Ishikawa (cell line): ENCODE data around the gene PRR20G.

Experiments used
- CEBPB ChIP-seq: IDR thresholded peaks from 2 replicates; pipeline ENCODE4 v1.6.1; 2012
- EGR1 ChIP-seq: IDR thresholded peaks from 2 replicates; pipeline ENCODE4 v1.6.1; 2012
- NFIC ChIP-seq: IDR thresholded peaks from 2 replicates; pipeline ENCODE4 v1.6.1; 2012
- RAD21 ChIP-seq: IDR thresholded peaks from 2 replicates; pipeline ENCODE4 v1.6.1; 2012; ENCODE audit warnings: low read depth
- TAF1 ChIP-seq: IDR thresholded peaks from 2 replicates; pipeline ENCODE4 v1.6.1; 2012; ENCODE audit warnings: low read depth, mild to moderate bottlenecking
- TEAD4 ChIP-seq: IDR thresholded peaks from 2 replicates; pipeline ENCODE4 v1.6.1; 2012
- USF1 ChIP-seq: IDR thresholded peaks from 2 replicates; pipeline ENCODE4 v1.6.1; 2012
- ZBTB7A ChIP-seq: IDR thresholded peaks from 2 replicates; pipeline ENCODE4 v1.6.1; 2012; ENCODE audit warnings: low read depth
- TF ChIP-seq, protein P1 (sequence below): IDR thresholded peaks from 2 replicates; pipeline ENCODE4 v1.6.1; 2012

DNA sequence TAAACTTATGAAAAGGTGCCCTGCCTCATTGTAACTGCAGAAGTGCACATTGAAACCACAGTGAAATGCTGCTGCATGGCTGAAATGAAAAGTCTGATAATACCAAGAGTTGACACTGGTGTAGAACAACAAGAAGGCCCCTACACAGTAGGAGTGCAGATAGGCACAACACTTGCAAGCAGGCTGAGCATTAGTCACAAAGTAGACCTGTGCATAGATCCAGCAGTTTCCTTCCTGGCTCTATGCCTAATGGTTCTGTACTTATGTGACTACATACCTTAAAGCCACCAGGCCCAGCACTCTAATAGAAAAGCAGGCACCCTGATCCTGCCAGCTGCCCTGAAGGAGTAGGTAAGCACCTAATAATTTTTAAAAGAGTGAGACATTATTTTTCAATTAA is 53.1 kb downstream of the PRR20G start:
- no peak for TF ChIP-seq RAD21
- no peak for TF ChIP-seq TEAD4
- no peak for TF ChIP-seq EGR1
- TF ChIP-seq, protein P1, sequence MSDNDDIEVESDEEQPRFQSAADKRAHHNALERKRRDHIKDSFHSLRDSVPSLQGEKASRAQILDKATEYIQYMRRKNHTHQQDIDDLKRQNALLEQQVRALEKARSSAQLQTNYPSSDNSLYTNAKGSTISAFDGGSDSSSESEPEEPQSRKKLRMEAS: no peak
- TF ChIP-seq USF1: no peak
- no peak for TF ChIP-seq TAF1
- TF ChIP-seq ZBTB7A: no peak
- TF ChIP-seq CEBPB: no peak
- no peak for TF ChIP-seq NFIC
